T-helper 1 cell treated with Interleukin-12 subunit alpha and Interleukin-12 subunit beta and Interleukin-4 antibody, amounts not matched to agents 30 μg/mL and 1 μg/mL, for 36 hours (primary cell): ENCODE measurements around the gene CHKA.

ENCODE experiments used
- H3K27ac Mint-ChIP-seq: one replicate; pipeline ENCODE4 v1.8.0; 2021; ENCODE audit warnings: mild to moderate bottlenecking, mixed read lengths
- H3K27me3 Mint-ChIP-seq: one replicate; pipeline ENCODE4 v1.8.0; 2021; ENCODE audit warnings: low read depth, mixed read lengths
- H3K36me3 Mint-ChIP-seq: one replicate; pipeline ENCODE4 v1.8.0; 2021; ENCODE audit warnings: low read depth, mixed read lengths
- H3K4me1 Mint-ChIP-seq: one replicate; pipeline ENCODE4 v1.8.0; 2021; ENCODE audit warnings: low read depth, mixed read lengths
- H3K4me3 Mint-ChIP-seq: one replicate; pipeline ENCODE4 v1.8.0; 2021; ENCODE audit warnings: mild to moderate bottlenecking, moderate library complexity, mixed read lengths
- H3K9me3 Mint-ChIP-seq: one replicate; pipeline ENCODE4 v1.8.0; 2021; ENCODE audit warnings: mixed read lengths

Gene CHKA

GRCh38 chr11:68010090-68011041 lies 110.8 kb downstream of the CHKA start, which contains the start of gene ALDH3B1:
ALDH3B1 (plus strand) TSS chr11:68010327; CDS start chr11:68015298, 4,971 bp downstream.
- no peaks in the 10 kb centered on the region for H3K27me3 Mint-ChIP-seq
- peaks cover 6% of the 10 kb centered on the region for H3K4me1 Mint-ChIP-seq
- no peaks in the 10 kb centered on the region for H3K9me3 Mint-ChIP-seq
- no peaks in the 10 kb centered on the region for H3K36me3 Mint-ChIP-seq
- no peak within 1 kb of the TSS for H3K27ac Mint-ChIP-seq
- no peak within 1 kb of the TSS for H3K4me3 Mint-ChIP-seq

- H3K4me3 Mint-ChIP-seq = no peak overlapping the region
- no peak overlapping the region for H3K27ac Mint-ChIP-seq
- no peaks in the 10 kb centered on the region for H3K27me3 Mint-ChIP-seq
- peaks cover 10% of the 10 kb centered on the region for H3K4me1 Mint-ChIP-seq
- H3K36me3 Mint-ChIP-seq = no peaks in the 10 kb centered on the region
- no peaks in the 10 kb centered on the region for H3K9me3 Mint-ChIP-seq
Observed at GRCh38 chr11:68009391-68010089, 111.6 kb downstream of the CHKA start.

- Mint-ChIP-seq H3K4me3 (no peak overlapping the region), H3K36me3 (no peaks in the 10 kb centered on the region), H3K27ac (no peak overlapping the region), H3K27me3 (no peaks in the 10 kb centered on the region), H3K4me1 (peaks cover 12% of the 10 kb centered on the region), H3K9me3 (no peaks in the 10 kb centered on the region)
Observed at GRCh38 chr11:68008381-68009337, 112.5 kb downstream of the CHKA start.

- Mint-ChIP-seq H3K4me1 (peaks cover 14% of the 10 kb centered on the region), H3K4me3 (no peak overlapping the region), H3K27me3 (no peaks in the 10 kb centered on the region), H3K27ac (no peak overlapping the region), H3K9me3 (no peaks in the 10 kb centered on the region), H3K36me3 (no peaks in the 10 kb centered on the region)
Observed at GRCh38 chr11:68007498-68008380, 113.4 kb downstream of the CHKA start.

- H3K4me3 Mint-ChIP-seq = no peak overlapping the region
- H3K4me1 Mint-ChIP-seq = peaks cover 21% of the 10 kb centered on the region
- H3K27me3 Mint-ChIP-seq = no peaks in the 10 kb centered on the region
- no peaks in the 10 kb centered on the region for H3K9me3 Mint-ChIP-seq
- H3K36me3 Mint-ChIP-seq = peaks cover 2% of the 10 kb centered on the region
- no peak overlapping the region for H3K27ac Mint-ChIP-seq
Observed at GRCh38 chr11:68006606-68007166, 114.5 kb downstream of the CHKA start.

- H3K36me3 Mint-ChIP-seq = peaks cover 2% of the 10 kb centered on the region
- H3K27me3 Mint-ChIP-seq = no peaks in the 10 kb centered on the region
- peak overlapping the region; percentile 81 for H3K27ac Mint-ChIP-seq
- peaks cover 21% of the 10 kb centered on the region for H3K4me1 Mint-ChIP-seq
- H3K9me3 Mint-ChIP-seq = no peaks in the 10 kb centered on the region
- peak overlapping the region; percentile 89 for H3K4me3 Mint-ChIP-seq
Observed at GRCh38 chr11:68004551-68005335, 116.4 kb downstream of the CHKA start.

GRCh38 chr11:68003846-68004550 lies 117.2 kb downstream of the CHKA start, which contains the start of gene UNC93B1:
UNC93B1 (minus strand) TSS chr11:68004097; CDS start chr11:68004043, 54 bp downstream.
- peaks cover 2% of the 10 kb centered on the region for H3K36me3 Mint-ChIP-seq
- H3K9me3 Mint-ChIP-seq = no peaks in the 10 kb centered on the region
- no peaks in the 10 kb centered on the region for H3K27me3 Mint-ChIP-seq
- H3K4me3 Mint-ChIP-seq = peak within 1 kb of the TSS; percentile 89
- peak within 1 kb of the TSS; percentile 81 for H3K27ac Mint-ChIP-seq
- H3K4me1 Mint-ChIP-seq = peaks cover 16% of the 10 kb centered on the region

GRCh38 chr11:68002938-68003845 lies 118.0 kb downstream of the CHKA start:
- Mint-ChIP-seq H3K36me3 (peaks cover 2% of the 10 kb centered on the region), H3K4me1 (peaks cover 19% of the 10 kb centered on the region), H3K27ac (no peak overlapping the region), H3K27me3 (no peaks in the 10 kb centered on the region), H3K9me3 (no peaks in the 10 kb centered on the region), H3K4me3 (peak overlapping the region; percentile 82)
